CD14-positive monocyte (primary cell): ENCODE measurements around the gene VPS13A. TPM values are rescaled to one million over a fixed set of nuclear protein-coding genes. Genes with fewer than 3 reads are reported as not detected.

ENCODE experiments used
- DNase-seq, 3 donors: peaks; one replicate each; pipeline ENCODE4 v3.0.0-alpha.2; 2011 to 2022
- H2AFZ ChIP-seq: 2 replicates; pipeline ENCODE4 v1.6.0; 2012; ENCODE audit warnings: mild to moderate bottlenecking, low read depth, low read length, inconsistent platforms; ENCODE audit not compliant: insufficient read depth, poor library complexity, severe bottlenecking
- H3K27ac ChIP-seq, 2 donors: 1 replicate in 1 of 2; 2 replicates in 1 of 2; pipeline ENCODE4 v1.5.1; 2012 to 2013; ENCODE audit warnings: low read length in 2 of 2, control low read depth in 1 of 2, inconsistent platforms in 1 of 2, low read depth in 1 of 2, mild to moderate bottlenecking in 1 of 2
- H3K27me3 ChIP-seq, 2 donors: one replicate each; pipeline versions ENCODE4 v1.6.0 to v1.6.1; 2011 to 2013; ENCODE audit warnings: low read length in 2 of 2; ENCODE audit not compliant: control insufficient read depth in 2 of 2, insufficient read depth in 2 of 2
- H3K36me3 ChIP-seq, 2 donors: replicated peaks in 1 of 2; 1 replicate in 1 of 2; 2 replicates in 1 of 2; pipeline versions ENCODE4 v1.5.1 to v1.6.1; 2012 to 2013; ENCODE audit warnings: low read length in 2 of 2, control low read depth in 1 of 2, inconsistent platforms in 1 of 2, mild to moderate bottlenecking in 1 of 2; ENCODE audit not compliant: insufficient read depth in 2 of 2, control insufficient read depth in 1 of 2
- H3K4me1 ChIP-seq, 2 donors: 1 replicate in 1 of 2; 2 replicates in 1 of 2; pipeline versions ENCODE4 v1.5.1 to v1.6.1; 2012 to 2013; ENCODE audit warnings: low read length in 2 of 2, control low read depth in 1 of 2, inconsistent platforms in 1 of 2, mild to moderate bottlenecking in 1 of 2, moderate library complexity in 1 of 2; ENCODE audit not compliant: insufficient read depth in 2 of 2, control insufficient read depth in 1 of 2
- H3K4me2 ChIP-seq: replicated peaks from 2 replicates; pipeline ENCODE3; 2012; ENCODE audit warnings: low read length, moderate library complexity, mild to moderate bottlenecking; ENCODE audit not compliant: poor library complexity, severe bottlenecking; ENCODE audit errors: extremely low read depth
- H3K4me3 ChIP-seq, 3 experiments: fragments of 200-600 bp in 1 of 3; sonication (generic) in 1 of 3; replicated peaks in 1 of 3; 1 replicate in 2 of 3; 2 replicates in 1 of 3; pipeline ENCODE4 v1.5.1; 2011 to 2013; ENCODE audit warnings: low read length in 3 of 3, mild to moderate bottlenecking in 3 of 3, control low read depth in 2 of 3, low read depth in 2 of 3, inconsistent platforms in 1 of 3, moderate library complexity in 1 of 3
- H3K79me2 ChIP-seq: 2 replicates; pipeline ENCODE4 v1.6.0; 2012; ENCODE audit warnings: mild to moderate bottlenecking, control low read depth, inconsistent platforms, low read length, moderate library complexity; ENCODE audit not compliant: insufficient read depth
- H3K9ac ChIP-seq: 2 replicates; pipeline ENCODE4 v1.6.0; 2017; ENCODE audit warnings: low read length, mild to moderate bottlenecking; ENCODE audit not compliant: insufficient read depth, poor library complexity, severe bottlenecking
- H3K9me3 ChIP-seq, 2 donors: replicated peaks in 1 of 2; 1 replicate in 1 of 2; 2 replicates in 1 of 2; pipeline versions ENCODE4 v1.5.1 to v1.6.1; 2012 to 2013; ENCODE audit warnings: low read length in 2 of 2, control low read depth in 1 of 2; ENCODE audit not compliant: control insufficient read depth in 1 of 2, insufficient read depth in 1 of 2
- H4K20me1 ChIP-seq: 2 replicates; pipeline ENCODE4 v1.6.0; 2012; ENCODE audit warnings: mild to moderate bottlenecking, low read length, control low read depth, moderate library complexity; ENCODE audit not compliant: insufficient read depth
- H3K27ac Mint-ChIP-seq, 7 donors: one replicate each; pipeline ENCODE4 v1.8.0; 2020; ENCODE audit warnings: mild to moderate bottlenecking in 7 of 7, mixed read lengths in 7 of 7, moderate library complexity in 6 of 7, inconsistent platforms in 2 of 7
- H3K27me3 Mint-ChIP-seq, 3 donors: one replicate each; pipeline ENCODE4 v1.8.0; 2021 to 2022; ENCODE audit warnings: low read depth in 3 of 3, mild to moderate bottlenecking in 3 of 3, mixed read lengths in 3 of 3, moderate library complexity in 3 of 3, inconsistent platforms in 1 of 3
- H3K36me3 Mint-ChIP-seq, 2 donors: one replicate each; pipeline ENCODE4 v1.8.0; 2020; ENCODE audit warnings: mixed read lengths in 2 of 2, inconsistent platforms in 1 of 2, mild to moderate bottlenecking in 1 of 2
- H3K4me1 Mint-ChIP-seq: one replicate; pipeline ENCODE4 v1.8.0; 2020; ENCODE audit warnings: mild to moderate bottlenecking, mixed read lengths
- H3K4me3 Mint-ChIP-seq, 2 donors: one replicate each; pipeline ENCODE4 v1.8.0; 2020; ENCODE audit warnings: mild to moderate bottlenecking in 2 of 2, mixed read lengths in 2 of 2, moderate library complexity in 1 of 2
- H3K9me3 Mint-ChIP-seq, 7 donors: one replicate each; pipeline ENCODE4 v1.8.0; 2020 to 2022; ENCODE audit warnings: mixed read lengths in 7 of 7, mild to moderate bottlenecking in 6 of 7, moderate library complexity in 6 of 7, inconsistent platforms in 2 of 7
- WGBS: methylation state at CpG from one replicate; pipeline ENCODE4 v1.1.5; 2013; ENCODE audit warnings: missing lambda C conversion rate; ENCODE audit not compliant: insufficient coverage; 5-methylcytosine and 5-hydroxymethylcytosine counted together
- intact Hi-C, 2 donors: fragments of 100-400 bp; cut with micrococcal nuclease; formaldehyde crosslinking; loops; one replicate each; pipeline versions ENCODE4 v1.15.0 to v1.15.1; 2023
- polyA plus RNA-seq, 3 donors: library from polyadenylated mRNA; depleted of rRNA in 1 of 3; unstranded in 2 of 3; stranded (reverse) in 1 of 3; fragments of 300-500 nt in 2 of 3; fragments of >200 nt in 1 of 3; fragmentation: Illumina TruSeq in 2 of 3; gene quantifications; 1 replicate in 2 of 3; 2 replicates in 1 of 3; pipeline ENCODE4 v1.2.3, GENCODE V29; 2012 to 2021
- TF ChIP-seq, protein P1 (sequence below): fragments of 200-600 bp; IDR thresholded peaks from one replicate; pipeline ENCODE4 v1.8.0; 2022; ENCODE audit warnings: antibody characterized with exemption, mild to moderate bottlenecking

The VPS13A gene
- polyA plus RNA-seq, 3 donors, result 0.27 to 1.8 (median 1.1) TPM

DNA sequence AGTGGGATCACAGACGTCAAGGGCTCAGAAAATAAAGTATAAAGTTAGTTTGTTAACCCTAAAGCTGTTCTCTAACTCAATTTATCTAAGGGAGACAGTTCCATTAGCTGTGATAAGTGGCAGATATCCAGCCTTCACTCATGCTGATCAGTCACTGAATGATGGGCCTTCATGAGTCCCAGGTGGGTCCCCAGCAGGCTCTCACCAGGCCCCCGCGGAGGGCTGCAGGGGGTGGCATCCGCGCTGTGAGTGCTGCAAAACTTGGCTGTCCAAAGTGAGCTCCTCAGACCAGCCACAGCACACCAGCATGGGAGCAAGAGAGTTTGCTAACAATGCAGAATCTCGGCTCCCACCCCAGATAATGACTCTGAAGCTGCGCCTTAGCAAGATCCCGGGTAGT lies 283.6 kb downstream of the VPS13A start:
- Histone ChIP-seq H3K79me2 (no peaks in the 10 kb centered on the region), H3K9ac (no peak overlapping the region), H3K36me3 (no peaks in the 10 kb centered on the region), H3K9me3 (no peaks in the 10 kb centered on the region), H2AFZ (no peak overlapping the region), H3K4me2 (no peak overlapping the region), H3K27me3 (no peaks in the 10 kb centered on the region), H3K4me1 (no peaks in the 10 kb centered on the region), H4K20me1 (no peaks in the 10 kb centered on the region), H3K4me3 (no peak overlapping the region), H3K27ac (no peak overlapping the region)
- H3K36me3 Mint-ChIP-seq, result no peaks in the 10 kb centered on the region
- H3K4me3 Mint-ChIP-seq, result no peak overlapping the region
- no peak overlapping the region for H3K27ac Mint-ChIP-seq
- no peak for DNase-seq
- TF ChIP-seq, protein P1, sequence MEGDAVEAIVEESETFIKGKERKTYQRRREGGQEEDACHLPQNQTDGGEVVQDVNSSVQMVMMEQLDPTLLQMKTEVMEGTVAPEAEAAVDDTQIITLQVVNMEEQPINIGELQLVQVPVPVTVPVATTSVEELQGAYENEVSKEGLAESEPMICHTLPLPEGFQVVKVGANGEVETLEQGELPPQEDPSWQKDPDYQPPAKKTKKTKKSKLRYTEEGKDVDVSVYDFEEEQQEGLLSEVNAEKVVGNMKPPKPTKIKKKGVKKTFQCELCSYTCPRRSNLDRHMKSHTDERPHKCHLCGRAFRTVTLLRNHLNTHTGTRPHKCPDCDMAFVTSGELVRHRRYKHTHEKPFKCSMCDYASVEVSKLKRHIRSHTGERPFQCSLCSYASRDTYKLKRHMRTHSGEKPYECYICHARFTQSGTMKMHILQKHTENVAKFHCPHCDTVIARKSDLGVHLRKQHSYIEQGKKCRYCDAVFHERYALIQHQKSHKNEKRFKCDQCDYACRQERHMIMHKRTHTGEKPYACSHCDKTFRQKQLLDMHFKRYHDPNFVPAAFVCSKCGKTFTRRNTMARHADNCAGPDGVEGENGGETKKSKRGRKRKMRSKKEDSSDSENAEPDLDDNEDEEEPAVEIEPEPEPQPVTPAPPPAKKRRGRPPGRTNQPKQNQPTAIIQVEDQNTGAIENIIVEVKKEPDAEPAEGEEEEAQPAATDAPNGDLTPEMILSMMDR, result no peak
- no peaks in the 10 kb centered on the region for H3K9me3 Mint-ChIP-seq
- peaks cover 8% of the 10 kb centered on the region for H3K4me1 Mint-ChIP-seq
- peaks cover 0 to 7% (median 3%) of the 10 kb centered on the region in 3 donors for H3K27me3 Mint-ChIP-seq
- intact Hi-C loops, result no loop called here
- 97% methylated on average over 4 of the region's 8 CpGs for WGBS

DNA sequence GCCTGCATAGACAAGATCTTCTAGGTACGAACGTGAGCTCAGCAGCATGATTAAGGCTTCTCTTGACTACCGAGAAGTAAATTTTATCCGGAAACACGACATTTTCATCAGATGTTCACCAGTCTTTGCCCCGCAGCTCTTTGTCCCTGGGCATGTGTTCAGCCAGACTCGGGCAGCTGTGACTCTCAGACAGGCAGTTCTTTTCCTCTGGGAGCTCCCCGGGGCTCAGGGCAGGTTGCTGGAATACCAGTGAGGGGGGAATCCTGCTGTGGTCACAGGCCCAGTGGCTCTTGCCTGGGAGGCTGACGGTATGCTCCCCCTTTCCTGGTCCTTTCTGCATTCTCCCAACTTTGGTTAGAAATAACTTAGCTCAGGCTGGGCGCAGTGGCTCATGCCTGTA lies 284.7 kb downstream of the VPS13A start:
- H3K79me2 ChIP-seq, result no peaks in the 10 kb centered on the region
- H3K9ac ChIP-seq, result no peak overlapping the region
- H3K36me3 ChIP-seq, result no peaks in the 10 kb centered on the region
- H3K4me3 Mint-ChIP-seq, result no peak overlapping the region
- H3K9me3 Mint-ChIP-seq, result peaks cover 0 to 4% (median 0%) of the 10 kb centered on the region in 7 donors
- no peak for DNase-seq
- no peaks in the 10 kb centered on the region for H3K36me3 Mint-ChIP-seq
- no peaks in the 10 kb centered on the region for H4K20me1 ChIP-seq
- peaks cover 0 to 7% (median 3%) of the 10 kb centered on the region in 3 donors for H3K27me3 Mint-ChIP-seq
- no peak overlapping the region for H2AFZ ChIP-seq
- H3K4me1 Mint-ChIP-seq, result peaks cover 6% of the 10 kb centered on the region
- H3K27ac Mint-ChIP-seq, result no peak overlapping the region
- no peaks in the 10 kb centered on the region for H3K4me1 ChIP-seq
- H3K9me3 ChIP-seq, result no peaks in the 10 kb centered on the region
- H3K4me3 ChIP-seq, result no peak overlapping the region
- intact Hi-C loops, result no loop called here
- no peaks in the 10 kb centered on the region for H3K27me3 ChIP-seq
- 91% methylated on average over 9 of the region's 10 CpGs for WGBS
- TF ChIP-seq, protein P1, result no peak
- no peak overlapping the region for H3K4me2 ChIP-seq
- no peak overlapping the region for H3K27ac ChIP-seq
